Neural progenitor cell (in vitro differentiated cells): ENCODE results near the gene GTF3A.

Experiments used
- EZH2 ChIP-seq: fragments of 200-600 bp; sonication (generic); IDR thresholded peaks from 2 replicates; pipeline ENCODE4 v1.6.1; 2017; ENCODE audit warnings: antibody characterized with exemption, mild to moderate bottlenecking, moderate library complexity
- TF ChIP-seq, protein P1 (sequence below): fragments of 200-600 bp; sonication (generic); IDR thresholded peaks from 2 replicates; pipeline ENCODE4 v1.5.1; 2017; ENCODE audit warnings: antibody characterized with exemption, mild to moderate bottlenecking

DNA sequence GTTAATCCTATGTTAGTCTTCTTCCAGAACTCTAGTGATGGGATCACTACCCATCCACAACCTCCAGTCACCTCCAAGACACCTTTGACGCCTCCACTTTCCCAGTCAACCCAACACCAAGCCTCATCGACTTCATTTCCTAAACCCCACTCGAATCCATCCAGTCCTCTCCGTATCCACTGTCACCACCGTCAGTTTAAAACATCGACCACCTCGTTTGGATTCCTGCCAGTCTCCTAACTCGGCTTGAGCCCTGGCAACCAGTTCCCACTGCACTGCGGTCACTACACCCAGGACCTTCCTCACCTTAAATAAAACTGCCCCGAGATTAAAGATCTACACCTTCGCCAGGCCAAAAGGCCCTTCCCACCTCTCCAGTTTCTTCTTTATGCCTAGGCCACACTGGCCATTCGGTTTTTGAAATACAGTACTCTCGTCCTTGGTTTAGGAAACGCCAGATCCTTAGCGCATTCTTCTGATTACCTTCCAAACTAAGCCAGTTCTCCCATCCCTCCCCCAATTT lies 24.7 kb downstream of the GTF3A start:
- TF ChIP-seq, protein P1, sequence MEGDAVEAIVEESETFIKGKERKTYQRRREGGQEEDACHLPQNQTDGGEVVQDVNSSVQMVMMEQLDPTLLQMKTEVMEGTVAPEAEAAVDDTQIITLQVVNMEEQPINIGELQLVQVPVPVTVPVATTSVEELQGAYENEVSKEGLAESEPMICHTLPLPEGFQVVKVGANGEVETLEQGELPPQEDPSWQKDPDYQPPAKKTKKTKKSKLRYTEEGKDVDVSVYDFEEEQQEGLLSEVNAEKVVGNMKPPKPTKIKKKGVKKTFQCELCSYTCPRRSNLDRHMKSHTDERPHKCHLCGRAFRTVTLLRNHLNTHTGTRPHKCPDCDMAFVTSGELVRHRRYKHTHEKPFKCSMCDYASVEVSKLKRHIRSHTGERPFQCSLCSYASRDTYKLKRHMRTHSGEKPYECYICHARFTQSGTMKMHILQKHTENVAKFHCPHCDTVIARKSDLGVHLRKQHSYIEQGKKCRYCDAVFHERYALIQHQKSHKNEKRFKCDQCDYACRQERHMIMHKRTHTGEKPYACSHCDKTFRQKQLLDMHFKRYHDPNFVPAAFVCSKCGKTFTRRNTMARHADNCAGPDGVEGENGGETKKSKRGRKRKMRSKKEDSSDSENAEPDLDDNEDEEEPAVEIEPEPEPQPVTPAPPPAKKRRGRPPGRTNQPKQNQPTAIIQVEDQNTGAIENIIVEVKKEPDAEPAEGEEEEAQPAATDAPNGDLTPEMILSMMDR: no peak
- no peak for TF ChIP-seq EZH2
